GM19023 (cell line): ENCODE measurements around the gene CISD3.

Experiments
- ATAC-seq: cut with Tn5 transposase; IDR thresholded peaks from one replicate; pipeline ENCODE4 v1.9.1; 2021; ENCODE audit warnings: mild to moderate bottlenecking, moderate library complexity; ENCODE audit not compliant: unreplicated experiment

CISD3 gene

DNA sequence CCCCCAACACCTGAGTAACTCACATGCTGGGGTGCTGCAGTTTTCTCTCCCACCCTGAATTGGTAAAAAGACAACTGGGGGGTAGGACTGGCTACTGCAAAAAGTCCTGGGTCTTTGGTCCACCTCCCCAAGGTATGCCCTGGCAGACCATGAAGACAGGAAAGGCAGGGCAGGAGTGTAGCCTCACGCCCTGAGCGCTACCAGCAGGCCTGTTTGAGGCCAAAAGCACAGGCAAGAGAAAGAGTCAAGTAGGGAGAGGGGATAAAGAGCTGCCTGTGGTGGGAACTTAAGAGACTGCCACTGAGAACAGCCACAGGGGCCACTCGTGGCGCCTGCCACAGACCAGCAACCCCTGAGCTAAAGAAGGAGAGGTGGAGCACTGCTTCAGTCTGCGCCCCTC is 36.2 kb downstream of the CISD3 start:
- no peak for ATAC-seq

DNA sequence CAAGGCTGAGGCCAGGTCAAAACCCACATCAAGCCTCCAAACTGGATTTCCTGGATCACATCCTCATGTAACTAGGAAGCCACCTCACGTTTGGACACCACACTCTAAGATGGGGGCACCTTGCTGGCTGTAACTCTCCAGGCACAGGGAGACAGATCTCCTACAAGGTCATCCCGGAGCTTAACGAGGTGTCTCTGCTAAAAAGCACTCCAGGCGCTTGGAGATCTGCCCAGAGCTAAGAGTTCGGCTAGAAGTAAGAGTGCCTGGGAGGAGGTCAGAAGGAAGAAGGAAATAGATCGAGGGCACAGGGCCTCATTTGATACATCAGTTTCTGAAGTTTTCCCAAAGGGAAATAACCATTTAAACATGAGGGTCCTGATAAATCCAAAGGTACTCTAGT is 38.3 kb downstream of the CISD3 start:
- ATAC-seq = no peak

DNA sequence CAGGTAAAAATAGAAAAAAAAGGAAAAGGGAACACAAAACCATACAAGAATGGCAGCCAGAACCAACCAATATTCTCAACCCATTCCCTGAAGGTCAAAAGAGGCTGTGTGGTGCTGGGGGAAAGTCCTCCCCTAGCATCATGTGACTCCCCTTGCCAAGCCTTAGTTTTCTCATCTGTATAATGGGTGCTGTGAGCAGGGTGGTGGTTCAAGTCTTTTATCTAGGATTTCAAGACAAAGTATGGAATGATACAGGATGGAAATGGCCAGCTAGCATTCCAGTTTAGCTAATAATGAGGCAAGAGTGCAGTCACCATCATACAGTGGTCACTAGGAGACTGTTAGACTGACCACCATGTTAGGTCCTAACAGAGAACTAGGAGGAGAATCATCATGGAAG is 43.1 kb downstream of the CISD3 start:
- ATAC-seq = no peak

DNA sequence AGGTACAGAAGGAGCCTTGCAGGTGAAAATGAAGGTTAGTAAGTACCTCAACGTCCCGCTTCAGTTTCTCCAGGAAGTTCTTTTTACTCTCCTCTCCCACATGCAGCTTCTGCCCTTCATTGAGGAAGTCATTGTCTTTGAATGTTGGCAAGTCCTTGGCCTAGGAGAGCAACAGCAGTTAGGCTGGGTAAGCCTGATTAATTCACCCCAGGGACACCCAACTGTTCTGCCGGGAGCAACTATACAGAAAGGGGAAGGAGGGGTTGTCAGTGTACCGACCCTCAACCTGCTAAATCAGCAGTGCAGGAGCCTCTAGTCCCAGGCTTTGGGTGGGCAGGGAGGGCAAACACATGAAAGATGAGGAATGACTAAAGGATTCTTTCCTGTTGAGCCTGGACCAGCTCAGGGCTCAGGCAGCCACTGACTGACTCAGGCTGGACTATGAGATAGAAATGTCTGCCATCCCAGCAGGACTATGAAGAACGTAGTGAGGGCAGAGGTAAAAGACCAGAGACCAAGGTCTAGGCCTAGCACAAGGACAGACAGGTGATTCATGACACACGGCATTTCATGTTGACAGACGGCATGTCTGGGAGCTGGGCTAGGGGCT is 47.6 kb downstream of the CISD3 start:
- no peak for ATAC-seq

DNA sequence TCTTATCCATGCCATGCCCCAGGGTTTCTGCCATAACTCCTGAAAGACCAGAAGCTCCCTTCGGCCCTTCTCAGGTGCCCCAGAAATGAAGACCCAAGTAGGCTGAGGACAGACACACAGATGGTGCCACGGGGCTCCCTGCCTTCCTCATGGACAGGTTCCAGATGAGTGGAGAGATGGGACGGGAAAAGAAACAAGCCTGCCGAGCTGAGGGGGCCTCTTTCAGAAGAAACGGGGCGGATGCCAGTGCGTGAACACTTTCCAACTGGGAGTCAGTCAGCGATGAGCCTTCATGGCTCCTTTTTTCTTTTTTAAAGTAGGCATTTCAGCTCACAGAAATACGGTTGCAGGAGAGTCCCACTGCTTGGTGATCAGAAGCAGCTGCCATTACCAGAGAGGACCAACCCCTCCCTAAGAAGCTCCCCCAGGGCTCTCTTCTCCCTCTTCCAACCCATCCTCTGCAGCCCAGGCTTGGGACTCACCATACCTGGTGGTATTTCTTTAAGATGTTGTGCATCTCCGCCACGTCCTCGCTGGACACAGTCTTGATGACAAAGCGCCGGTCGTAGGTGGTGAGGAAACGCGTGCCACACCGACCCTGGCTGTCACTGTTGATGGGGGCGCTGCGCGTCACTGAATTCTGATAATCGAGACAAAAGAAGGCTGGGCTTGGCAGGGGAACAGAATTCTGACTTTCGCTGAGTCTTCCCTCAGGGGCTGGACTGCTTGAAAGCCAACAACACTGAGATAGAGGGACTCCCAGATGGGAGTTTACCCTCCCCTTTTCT is 50.0 kb downstream of the CISD3 start:
- no peak for ATAC-seq

DNA sequence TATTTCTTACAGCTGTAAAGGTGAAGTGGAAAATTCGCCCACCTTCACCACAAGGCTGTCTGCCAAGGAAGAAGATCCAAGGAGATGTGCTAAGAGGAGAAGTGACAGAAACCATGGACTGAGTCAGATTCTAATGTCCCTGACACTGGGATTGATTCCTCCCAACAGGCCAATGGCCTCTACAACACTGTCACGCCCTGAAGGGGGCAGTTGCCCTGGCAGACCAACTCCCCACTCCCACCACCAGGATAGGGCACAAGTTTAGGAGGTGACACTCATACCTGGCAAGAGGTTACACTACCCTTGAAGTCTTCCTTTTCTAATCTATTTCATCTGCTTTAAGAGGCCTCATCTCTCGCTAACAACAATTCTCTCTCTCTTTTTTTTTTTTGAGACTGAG is 53.1 kb downstream of the CISD3 start:
- ATAC-seq = no peak
